Lower leg skin (tissue), 3 donors: ENCODE measurements around the gene KCTD13.
"Not testable (repeated sequence)": the region's sequence is repeated elsewhere in the genome, so short reads cannot be mapped to it uniquely, and the experiment has no call there.

Source experiments
- POLR2A ChIP-seq, 2 donors: fragments of 450-650 bp; IDR thresholded peaks; one replicate each; pipeline ENCODE4 v1.6.1; 2016 to 2017; ENCODE audit warnings: antibody characterized with exemption in 2 of 2, mild to moderate bottlenecking in 1 of 2, moderate library complexity in 1 of 2
- TF ChIP-seq, protein P1 (sequence below), 3 donors: fragments of 450-650 bp; IDR thresholded peaks; one replicate each; pipeline ENCODE4 v1.5.1; 2016; ENCODE audit warnings: antibody characterized with exemption in 3 of 3, mild to moderate bottlenecking in 3 of 3, moderate library complexity in 2 of 3

DNA sequence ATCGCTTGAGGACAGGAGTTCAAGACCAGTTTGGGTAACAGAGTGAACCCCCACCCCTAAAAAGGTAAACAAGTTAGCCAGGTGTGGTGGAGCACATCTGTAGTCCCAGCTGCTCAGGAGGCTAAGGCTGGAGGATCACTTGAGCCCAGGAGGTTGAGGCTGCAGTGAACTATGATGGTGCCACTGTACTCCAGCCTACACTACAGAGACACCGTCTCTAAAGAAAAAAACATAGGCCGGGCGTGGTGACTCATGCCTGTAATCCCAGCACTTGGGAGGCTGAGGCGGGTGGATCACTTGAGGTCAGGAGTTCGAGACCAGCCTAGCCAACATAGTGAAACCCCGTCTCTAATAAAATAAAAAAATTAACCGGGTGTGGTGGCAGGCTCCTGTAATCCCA, 57.0 kb downstream of the KCTD13 start:
- TF ChIP-seq, protein P1, sequence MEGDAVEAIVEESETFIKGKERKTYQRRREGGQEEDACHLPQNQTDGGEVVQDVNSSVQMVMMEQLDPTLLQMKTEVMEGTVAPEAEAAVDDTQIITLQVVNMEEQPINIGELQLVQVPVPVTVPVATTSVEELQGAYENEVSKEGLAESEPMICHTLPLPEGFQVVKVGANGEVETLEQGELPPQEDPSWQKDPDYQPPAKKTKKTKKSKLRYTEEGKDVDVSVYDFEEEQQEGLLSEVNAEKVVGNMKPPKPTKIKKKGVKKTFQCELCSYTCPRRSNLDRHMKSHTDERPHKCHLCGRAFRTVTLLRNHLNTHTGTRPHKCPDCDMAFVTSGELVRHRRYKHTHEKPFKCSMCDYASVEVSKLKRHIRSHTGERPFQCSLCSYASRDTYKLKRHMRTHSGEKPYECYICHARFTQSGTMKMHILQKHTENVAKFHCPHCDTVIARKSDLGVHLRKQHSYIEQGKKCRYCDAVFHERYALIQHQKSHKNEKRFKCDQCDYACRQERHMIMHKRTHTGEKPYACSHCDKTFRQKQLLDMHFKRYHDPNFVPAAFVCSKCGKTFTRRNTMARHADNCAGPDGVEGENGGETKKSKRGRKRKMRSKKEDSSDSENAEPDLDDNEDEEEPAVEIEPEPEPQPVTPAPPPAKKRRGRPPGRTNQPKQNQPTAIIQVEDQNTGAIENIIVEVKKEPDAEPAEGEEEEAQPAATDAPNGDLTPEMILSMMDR (IDR thresholded peaks at IDR 0.05) = not testable (repeated sequence)
- TF ChIP-seq POLR2A (IDR thresholded peaks at IDR 0.05) = not testable (repeated sequence)
